Neural cell (in vitro differentiated cells): ENCODE data around the gene CHCHD3. TPM values are rescaled to one million over a fixed set of nuclear protein-coding genes. Genes with fewer than 3 reads are reported as not detected.

Experiments
- H2AFZ ChIP-seq: fragments of 200-600, 300-800 bp; sonication (generic), shearing (Covaris generic); 2 replicates; pipeline ENCODE4 v1.6.0; 2014; ENCODE audit warnings: low read depth, mild to moderate bottlenecking, antibody characterized with exemption, low read length, moderate library complexity
- H3F3A ChIP-seq: fragments of 200-600 bp; shearing (Covaris generic); 2 replicates; pipeline ENCODE4 v1.6.1; 2016; ENCODE audit warnings: mild to moderate bottlenecking, moderate library complexity, mixed read lengths, antibody characterized with exemption, low read length; ENCODE audit not compliant: insufficient read depth, poor library complexity, severe bottlenecking
- H3K27ac ChIP-seq: fragments of 200-600, 300-800 bp; sonication (generic), shearing (Covaris generic); 2 replicates; pipeline ENCODE4 v1.5.1; 2014; ENCODE audit warnings: mild to moderate bottlenecking, low read length, moderate library complexity
- H3K27me3 ChIP-seq: fragments of 300-800, 200-600 bp; sonication (generic), shearing (Covaris generic); 2 replicates; pipeline ENCODE4 v1.6.0; 2014; ENCODE audit warnings: mild to moderate bottlenecking, low read depth, low read length, moderate library complexity; ENCODE audit not compliant: insufficient read depth
- H3K36me3 ChIP-seq: fragments of 300-800, 200-600 bp; sonication (generic), shearing (Covaris generic); 2 replicates; pipeline ENCODE4 v1.5.1; 2014; ENCODE audit warnings: mild to moderate bottlenecking, antibody characterized with exemption, low read length, moderate library complexity; ENCODE audit not compliant: insufficient read depth
- H3K4me2 ChIP-seq: fragments of 300-800, 200-600 bp; sonication (generic), shearing (Covaris generic); 2 replicates; pipeline ENCODE4 v1.6.0; 2014; ENCODE audit warnings: mild to moderate bottlenecking, low read length
- H3K4me3 ChIP-seq: fragments of 300-800, 200-600 bp; sonication (generic), shearing (Covaris generic); 2 replicates; pipeline ENCODE4 v1.5.1; 2014; ENCODE audit warnings: mild to moderate bottlenecking, low read length, moderate library complexity
- H3K79me2 ChIP-seq: fragments of 200-600 bp; shearing (Covaris generic); replicated peaks from 2 replicates; pipeline ENCODE4 v1.6.0; 2014; ENCODE audit warnings: mild to moderate bottlenecking, low read length, moderate library complexity; ENCODE audit not compliant: insufficient read depth
- H3K9ac ChIP-seq: fragments of 300-800, 200-600 bp; sonication (generic), shearing (Covaris generic); 2 replicates; pipeline ENCODE4 v1.6.1; 2016; ENCODE audit warnings: mild to moderate bottlenecking, low read length, mixed read lengths
- H3K9me2 ChIP-seq: fragments of 200-600 bp; shearing (Covaris generic); 2 replicates; pipeline ENCODE4 v1.6.1; 2016; ENCODE audit warnings: mild to moderate bottlenecking, low read length, mixed read lengths; ENCODE audit not compliant: insufficient read depth
- H3K9me3 ChIP-seq: fragments of 200-600, 300-800 bp; sonication (generic), shearing (Covaris generic); 2 replicates; pipeline ENCODE4 v1.6.1; 2016; ENCODE audit warnings: mild to moderate bottlenecking, mixed run types, low read length, moderate library complexity, mixed read lengths
- H4K20me1 ChIP-seq: fragments of 200-600 bp; shearing (Covaris generic); 2 replicates; pipeline ENCODE4 v1.6.1; 2016; ENCODE audit warnings: mild to moderate bottlenecking, mixed run types; ENCODE audit not compliant: insufficient read depth
- CTCF ChIP-seq: fragments of 450-650 bp; IDR thresholded peaks from 2 replicates; pipeline ENCODE4 v1.5.1; 2014; ENCODE audit warnings: antibody characterized with exemption, mild to moderate bottlenecking, moderate library complexity; ENCODE audit not compliant: poor library complexity, severe bottlenecking
- EP300 ChIP-seq: fragments of 450-650 bp; conservative IDR thresholded peaks from 2 replicates; pipeline ENCODE4 v1.6.1; 2014; ENCODE audit warnings: antibody characterized with exemption, mild to moderate bottlenecking, moderate library complexity; ENCODE audit not compliant: poor library complexity, severe bottlenecking
- EZH2 ChIP-seq: fragments of 200-600, 300-800 bp; shearing (Covaris generic), sonication (generic); IDR thresholded peaks from 2 replicates; pipeline ENCODE4 v1.6.1; 2014; ENCODE audit warnings: antibody characterized with exemption, low read length, borderline replicate concordance, mild to moderate bottlenecking; ENCODE audit not compliant: insufficient read depth, poor library complexity, severe bottlenecking
- MXI1 ChIP-seq: fragments of 450-650 bp; conservative IDR thresholded peaks from 2 replicates; pipeline ENCODE4 v1.6.1; 2014; ENCODE audit warnings: antibody characterized with exemption, mild to moderate bottlenecking; ENCODE audit not compliant: poor library complexity, severe bottlenecking
- POLR2AphosphoS5 ChIP-seq: IDR thresholded peaks from 2 replicates; pipeline ENCODE4 v1.6.1; 2012
- RAD21 ChIP-seq: fragments of 450-650 bp; conservative IDR thresholded peaks from 2 replicates; pipeline ENCODE4 v1.6.1; 2014; ENCODE audit warnings: antibody characterized with exemption, mild to moderate bottlenecking, moderate library complexity
- SMC3 ChIP-seq: fragments of 450-650 bp; conservative IDR thresholded peaks from 2 replicates; pipeline ENCODE4 v1.6.1; 2014; ENCODE audit warnings: antibody characterized with exemption, mild to moderate bottlenecking, moderate library complexity; ENCODE audit not compliant: poor library complexity
- TAF1 ChIP-seq: IDR thresholded peaks from 2 replicates; pipeline ENCODE4 v1.6.1; 2012; ENCODE audit warnings: low read depth
- polyA plus RNA-seq: library from polyadenylated mRNA; depleted of rRNA; stranded (reverse); fragments of >200 nt; gene quantifications from 2 replicates; pipeline ENCODE4 v1.2.3, GENCODE V29; 2014
- TF ChIP-seq, protein P1 (sequence below): IDR thresholded peaks from 2 replicates; pipeline ENCODE4 v1.6.1; 2012; ENCODE audit warnings: borderline replicate concordance

CHCHD3 gene
- polyA plus RNA-seq, 1 donor from 2014 or later, result 89.9 TPM

GRCh38 chr7:133052826-133053225 lies 29.1 kb downstream of the CHCHD3 start:
- Histone ChIP-seq H3K4me3 (no peak overlapping the region), H3K79me2 (peaks cover 31% of the 10 kb centered on the region), H3K36me3 (no peaks in the 10 kb centered on the region), H3K27me3 (no peaks in the 10 kb centered on the region), H3K9me2 (no peaks in the 10 kb centered on the region), H3K9me3 (no peaks in the 10 kb centered on the region), H2AFZ (no peak overlapping the region), H3K27ac (no peak overlapping the region), H3K4me2 (no peak overlapping the region), H3K9ac (no peak overlapping the region), H3F3A (no peaks in the 10 kb centered on the region), H4K20me1 (no peaks in the 10 kb centered on the region)
- TF ChIP-seq TAF1 (no peak), EZH2 (no peak)

GRCh38 chr7:133052401-133052756 lies 29.5 kb downstream of the CHCHD3 start:
- H3K36me3 ChIP-seq, result no peaks in the 10 kb centered on the region
- no peak overlapping the region for H3K4me2 ChIP-seq
- TF ChIP-seq, protein P1, sequence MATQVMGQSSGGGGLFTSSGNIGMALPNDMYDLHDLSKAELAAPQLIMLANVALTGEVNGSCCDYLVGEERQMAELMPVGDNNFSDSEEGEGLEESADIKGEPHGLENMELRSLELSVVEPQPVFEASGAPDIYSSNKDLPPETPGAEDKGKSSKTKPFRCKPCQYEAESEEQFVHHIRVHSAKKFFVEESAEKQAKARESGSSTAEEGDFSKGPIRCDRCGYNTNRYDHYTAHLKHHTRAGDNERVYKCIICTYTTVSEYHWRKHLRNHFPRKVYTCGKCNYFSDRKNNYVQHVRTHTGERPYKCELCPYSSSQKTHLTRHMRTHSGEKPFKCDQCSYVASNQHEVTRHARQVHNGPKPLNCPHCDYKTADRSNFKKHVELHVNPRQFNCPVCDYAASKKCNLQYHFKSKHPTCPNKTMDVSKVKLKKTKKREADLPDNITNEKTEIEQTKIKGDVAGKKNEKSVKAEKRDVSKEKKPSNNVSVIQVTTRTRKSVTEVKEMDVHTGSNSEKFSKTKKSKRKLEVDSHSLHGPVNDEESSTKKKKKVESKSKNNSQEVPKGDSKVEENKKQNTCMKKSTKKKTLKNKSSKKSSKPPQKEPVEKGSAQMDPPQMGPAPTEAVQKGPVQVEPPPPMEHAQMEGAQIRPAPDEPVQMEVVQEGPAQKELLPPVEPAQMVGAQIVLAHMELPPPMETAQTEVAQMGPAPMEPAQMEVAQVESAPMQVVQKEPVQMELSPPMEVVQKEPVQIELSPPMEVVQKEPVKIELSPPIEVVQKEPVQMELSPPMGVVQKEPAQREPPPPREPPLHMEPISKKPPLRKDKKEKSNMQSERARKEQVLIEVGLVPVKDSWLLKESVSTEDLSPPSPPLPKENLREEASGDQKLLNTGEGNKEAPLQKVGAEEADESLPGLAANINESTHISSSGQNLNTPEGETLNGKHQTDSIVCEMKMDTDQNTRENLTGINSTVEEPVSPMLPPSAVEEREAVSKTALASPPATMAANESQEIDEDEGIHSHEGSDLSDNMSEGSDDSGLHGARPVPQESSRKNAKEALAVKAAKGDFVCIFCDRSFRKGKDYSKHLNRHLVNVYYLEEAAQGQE, result no peak
- no peak for TF ChIP-seq SMC3
- TF ChIP-seq RAD21, result no peak
- no peak for TF ChIP-seq EZH2
- TF ChIP-seq POLR2AphosphoS5, result no peak
- no peak for TF ChIP-seq CTCF
- TF ChIP-seq MXI1, result no peak
- no peak for TF ChIP-seq EP300
- TF ChIP-seq TAF1, result no peak
- peaks cover 32% of the 10 kb centered on the region for H3K79me2 ChIP-seq
- H3K27ac ChIP-seq, result no peak overlapping the region
- no peak overlapping the region for H3K4me3 ChIP-seq
- no peaks in the 10 kb centered on the region for H3K27me3 ChIP-seq
- no peaks in the 10 kb centered on the region for H3K9me2 ChIP-seq
- H3F3A ChIP-seq, result no peaks in the 10 kb centered on the region
- no peaks in the 10 kb centered on the region for H3K9me3 ChIP-seq
- no peak overlapping the region for H2AFZ ChIP-seq
- H3K9ac ChIP-seq, result no peak overlapping the region
- no peaks in the 10 kb centered on the region for H4K20me1 ChIP-seq

GRCh38 chr7:133051719-133052400 lies 30.0 kb downstream of the CHCHD3 start:
- no peaks in the 10 kb centered on the region for H4K20me1 ChIP-seq
- H3K27ac ChIP-seq, result no peak overlapping the region
- H2AFZ ChIP-seq, result no peak overlapping the region
- no peaks in the 10 kb centered on the region for H3K9me2 ChIP-seq
- no peak overlapping the region for H3K4me3 ChIP-seq
- H3K9me3 ChIP-seq, result no peaks in the 10 kb centered on the region
- H3K27me3 ChIP-seq, result no peaks in the 10 kb centered on the region
- H3K4me2 ChIP-seq, result no peak overlapping the region
- H3F3A ChIP-seq, result peaks cover 3% of the 10 kb centered on the region
- H3K36me3 ChIP-seq, result no peaks in the 10 kb centered on the region
- peaks cover 32% of the 10 kb centered on the region for H3K79me2 ChIP-seq
- H3K9ac ChIP-seq, result no peak overlapping the region
- TF ChIP-seq MXI1, result no peak
- TF ChIP-seq EZH2, result no peak
- TF ChIP-seq TAF1, result no peak
- TF ChIP-seq SMC3, result no peak
- TF ChIP-seq POLR2AphosphoS5, result no peak
- no peak for TF ChIP-seq CTCF
- TF ChIP-seq EP300, result no peak
